ENCODE measurements around the gene SPTBN1.

Gene SPTBN1

GRCh38 chr2:54664238-54664786 is 208.2 kb downstream of the SPTBN1 start:
- DNase-seq, result no peak

- DNase-seq, result peak in 1 of 2 experiments; percentile 19
These were observed 209.3 kb downstream of the SPTBN1 start for GRCh38 chr2:54665436-54665856.

DNA sequence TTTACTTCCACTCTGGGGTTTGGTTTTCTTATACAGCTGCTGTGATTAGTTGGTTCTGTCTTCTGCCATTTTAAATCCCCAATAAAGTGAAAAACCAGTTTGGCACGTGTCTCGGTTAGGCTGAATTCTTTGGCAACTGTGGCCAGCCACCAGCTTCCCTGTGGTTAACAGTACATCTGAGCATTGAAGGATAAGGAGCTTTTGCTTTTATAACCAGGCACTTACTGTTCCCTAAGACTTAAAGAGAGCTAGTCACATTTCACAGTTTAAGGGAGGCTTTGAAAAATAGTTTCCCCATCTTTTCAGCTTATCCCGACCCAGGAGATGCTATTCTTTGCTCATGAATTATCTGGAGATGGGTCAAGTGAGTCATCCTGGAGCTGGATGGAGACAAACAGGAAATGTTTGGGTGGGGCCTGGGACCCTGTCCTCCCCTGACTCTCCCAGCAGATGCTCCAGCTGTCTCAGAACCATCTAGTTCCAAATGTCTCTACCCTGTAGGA is 210.1 kb downstream of the SPTBN1 start:
- DNase-seq, result no peak

GRCh38 chr2:54666634-54667265 is 210.6 kb downstream of the SPTBN1 start:
- DNase-seq, result no peak

DNA sequence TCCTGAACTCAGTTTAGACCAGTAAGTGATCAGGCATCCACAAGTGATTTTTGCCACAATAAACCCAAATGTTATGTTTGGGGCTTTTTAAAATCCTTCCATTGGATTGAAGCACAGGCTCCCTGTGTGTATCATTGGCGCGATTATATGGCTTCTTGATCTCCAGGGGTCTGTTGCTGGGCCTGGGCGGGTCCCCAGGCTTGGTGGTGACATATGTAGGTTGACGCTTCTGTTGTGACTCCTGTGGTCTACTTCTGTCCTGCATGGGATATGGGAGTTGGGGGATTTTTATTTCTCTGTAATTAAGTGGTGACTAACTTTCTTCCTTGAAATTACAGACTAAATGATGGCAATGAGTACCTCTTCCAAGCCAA is 211.1 kb downstream of the SPTBN1 start:
- DNase-seq, result no peak

- DNase-seq, result no peak
These were observed 211.9 kb downstream of the SPTBN1 start for GRCh38 chr2:54667726-54668650.

- no peak for DNase-seq
These were observed 212.6 kb downstream of the SPTBN1 start for GRCh38 chr2:54668711-54669110.

DNA sequence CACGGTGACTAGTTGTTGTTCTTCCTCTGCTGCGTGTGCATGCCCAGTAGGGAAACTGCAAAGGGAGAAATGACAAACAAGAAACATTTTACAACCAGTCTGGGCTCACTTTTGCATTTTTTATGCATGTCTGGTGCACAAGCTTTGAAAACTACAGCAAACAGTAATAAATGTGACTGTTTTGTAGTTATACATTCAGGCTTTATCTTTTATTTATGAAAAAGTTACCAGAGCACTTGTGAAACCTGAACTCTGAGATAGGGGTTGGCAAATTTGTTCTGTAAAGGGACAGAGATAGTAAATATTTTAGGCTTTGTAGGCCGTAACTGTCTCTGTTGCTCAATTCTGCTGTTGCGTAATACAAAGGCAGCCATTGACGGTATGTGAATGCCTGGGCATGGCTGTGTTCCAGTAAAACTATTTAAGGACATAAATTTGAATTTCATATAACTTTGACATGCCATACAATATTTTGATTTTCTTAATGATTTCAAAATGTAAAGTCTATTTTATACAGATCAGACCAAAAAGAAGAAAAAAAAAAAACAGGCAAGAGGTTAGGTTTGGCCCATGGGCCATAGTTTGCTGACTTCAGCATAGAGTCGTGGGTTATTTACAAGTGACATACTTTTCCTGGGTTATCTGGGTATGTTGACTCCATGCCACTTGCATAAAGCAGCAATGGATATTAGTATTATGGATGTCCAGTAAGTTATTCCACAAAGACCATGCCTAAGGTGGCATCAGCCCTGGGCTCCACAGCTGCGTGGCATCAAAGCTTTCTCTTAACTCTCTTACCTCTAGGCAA is 213.8 kb downstream of the SPTBN1 start:
- no peak for DNase-seq

GRCh38 chr2:54670485-54671009 is 214.4 kb downstream of the SPTBN1 start:
- DNase-seq, result no peak

DNA sequence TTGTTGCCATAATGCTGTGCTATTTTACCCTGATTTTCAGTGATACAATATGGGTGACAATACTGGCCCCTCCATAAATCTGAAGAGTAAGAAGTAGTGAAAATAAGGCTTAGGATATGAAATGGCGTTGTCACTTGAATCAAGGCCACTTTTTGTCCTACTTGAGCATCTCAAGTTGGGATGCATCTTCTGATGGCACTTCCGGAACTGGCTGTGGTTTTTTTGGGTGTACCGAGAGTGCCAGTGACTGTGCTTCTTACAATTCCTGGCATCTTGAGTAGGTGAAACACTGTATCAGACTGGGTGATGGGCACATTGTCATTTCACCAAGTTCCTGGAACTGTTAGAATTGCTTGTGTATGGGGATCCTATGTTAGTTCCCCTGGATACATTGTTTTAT is 214.9 kb downstream of the SPTBN1 start:
- DNase-seq, result no peak

DNA sequence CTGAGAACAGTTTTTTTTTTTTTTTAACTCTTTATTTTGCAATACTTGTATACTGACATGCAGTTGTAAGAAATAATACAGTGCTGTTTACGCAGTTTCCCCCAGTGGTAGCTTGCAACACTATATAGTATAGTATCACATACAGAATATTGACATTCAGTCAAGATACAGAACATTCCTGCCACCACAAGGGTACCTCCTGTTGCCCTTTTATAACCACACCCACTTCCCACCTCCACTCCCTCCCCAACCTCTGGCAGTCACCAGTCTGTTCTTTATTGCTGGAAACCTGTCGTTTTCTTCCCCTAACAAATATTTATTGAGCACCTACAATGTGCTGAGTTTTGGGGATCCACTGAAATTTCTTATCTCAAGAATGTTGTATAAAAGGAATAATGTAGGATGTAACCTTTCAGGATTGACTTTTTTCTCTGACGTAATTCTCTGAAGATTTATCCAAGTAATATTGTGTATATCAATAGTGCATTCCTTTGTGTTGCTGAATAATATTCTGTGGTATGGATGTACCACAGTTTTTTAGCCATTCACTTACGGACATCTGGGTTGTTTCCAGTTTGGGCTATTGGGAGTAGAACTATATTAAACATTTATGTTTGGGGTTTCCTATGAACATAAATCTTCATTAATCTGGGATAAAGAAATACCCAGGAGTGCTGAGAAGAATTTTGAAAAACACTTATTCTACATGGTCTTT is 215.9 kb downstream of the SPTBN1 start:
- no peak for DNase-seq

DNA sequence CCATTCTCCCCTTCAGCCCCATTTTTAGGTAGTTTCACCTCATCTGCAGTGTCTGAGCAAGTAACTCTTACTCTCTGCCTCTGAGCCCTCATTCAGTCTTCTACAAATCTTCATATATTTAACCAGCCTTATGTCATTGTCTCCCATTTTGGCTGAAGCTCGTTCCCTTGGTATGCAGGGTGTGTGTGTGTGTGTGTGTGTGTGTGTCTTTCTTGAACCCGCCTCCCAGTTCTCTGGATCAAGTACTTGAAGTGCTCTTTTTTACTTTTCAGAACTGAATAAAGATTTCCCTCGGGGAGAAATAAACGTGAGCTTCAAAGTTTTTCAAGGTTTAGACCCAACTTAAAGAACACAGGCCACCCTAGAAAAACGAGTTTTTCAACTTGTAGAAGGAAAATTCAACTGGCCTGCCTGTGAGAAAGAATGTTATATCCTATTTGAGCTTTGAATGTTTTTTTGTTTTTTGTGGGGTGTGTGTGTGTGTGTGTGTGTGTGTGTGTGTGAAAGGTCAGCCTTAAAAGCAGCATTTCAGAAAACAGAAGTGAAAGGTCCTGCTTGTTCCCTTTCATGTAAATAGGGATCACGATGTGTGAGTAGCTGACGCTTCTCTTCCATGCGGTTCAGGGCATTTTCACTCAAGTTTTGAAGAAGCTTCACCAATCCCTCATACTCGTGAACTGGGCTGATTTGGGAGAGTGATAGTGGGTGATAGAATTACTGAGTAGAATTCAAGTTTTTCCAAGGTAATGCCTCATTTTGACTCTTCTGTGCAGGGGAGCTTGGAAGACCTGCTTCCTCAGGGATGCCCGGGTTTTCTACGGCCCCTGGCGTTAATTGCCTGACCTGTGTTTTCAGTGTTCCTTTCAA is 216.7 kb downstream of the SPTBN1 start:
- DNase-seq, result no peak

DNA sequence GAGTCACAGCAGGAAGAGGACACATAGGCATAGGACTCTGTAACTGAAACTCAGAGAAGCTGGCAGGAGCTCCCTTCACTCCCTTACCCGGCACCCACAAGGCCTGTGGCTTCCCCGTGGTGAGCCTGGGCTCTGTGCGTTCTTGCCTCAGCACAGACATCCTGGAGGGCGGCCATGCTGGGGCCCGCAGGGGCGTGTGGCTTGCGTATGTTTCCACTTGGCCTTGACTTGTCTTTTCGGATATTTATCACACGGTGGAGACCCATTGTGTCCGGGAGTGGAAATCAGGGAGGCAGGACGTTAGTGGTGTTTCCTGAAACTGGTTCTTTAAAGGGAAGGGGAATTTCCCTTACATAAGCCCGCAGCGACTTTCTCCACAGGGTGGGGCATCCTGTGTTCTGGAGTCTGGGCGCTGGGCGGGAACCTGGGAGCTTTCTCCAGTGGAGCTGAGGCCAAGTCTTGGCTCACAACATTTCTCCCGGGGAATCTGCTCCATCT is 217.4 kb downstream of the SPTBN1 start:
- DNase-seq, result no peak

GRCh38 chr2:54675281-54675680 is 219.2 kb downstream of the SPTBN1 start:
- DNase-seq, result no peak

GRCh38 chr2:54675738-54676137 is 219.6 kb downstream of the SPTBN1 start:
- no peak for DNase-seq

- no peak for DNase-seq
These were observed 220.5 kb downstream of the SPTBN1 start for GRCh38 chr2:54676656-54677055.

- no peak for DNase-seq
These were observed 221.5 kb downstream of the SPTBN1 start for GRCh38 chr2:54677476-54678265.

- no peak for DNase-seq
These were observed 222.6 kb downstream of the SPTBN1 start for GRCh38 chr2:54678719-54679118.

GRCh38 chr2:54680397-54681041 is 224.4 kb downstream of the SPTBN1 start:
- DNase-seq, result no peak
